Stimulated activated CD4-positive, alpha-beta T cell treated with anti-CD3 and anti-CD28 coated beads, TNF-alpha, amount 100 ng/mL, for 1 hour (primary cell): Measurements from ENCODE around the gene ABCC6.
"Not testable (repeated sequence)": the region's sequence is repeated elsewhere in the genome, so short reads cannot be mapped to it uniquely, and the experiment has no call there.

Experiments
- DNase-seq, 3 donors: peaks; one replicate each; pipeline ENCODE4 v3.0.0-alpha.2; 2020; ENCODE audit warnings: low read depth in 3 of 3, low spot score in 1 of 3

ABCC6 gene

DNA sequence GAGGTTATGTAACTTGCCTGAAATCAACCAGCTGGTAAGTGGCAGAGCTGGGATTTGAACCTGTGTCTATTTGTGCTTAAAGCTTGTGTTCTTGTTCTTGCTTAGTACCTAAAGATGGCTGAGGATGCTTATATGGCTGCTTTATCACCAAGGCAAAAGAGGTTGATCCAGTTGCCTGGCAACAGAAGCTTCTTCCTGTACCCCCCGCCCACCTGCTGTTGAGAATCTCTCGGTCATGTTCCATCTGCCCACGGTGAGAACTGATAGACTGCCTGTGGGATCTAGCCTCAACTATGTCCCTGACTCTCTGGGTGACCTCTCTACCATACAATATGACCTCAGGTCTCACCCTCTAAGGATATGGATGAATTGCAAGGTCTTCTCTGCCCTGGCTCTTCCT, 60.7 kb downstream of the ABCC6 start:
- no peak for DNase-seq

DNA sequence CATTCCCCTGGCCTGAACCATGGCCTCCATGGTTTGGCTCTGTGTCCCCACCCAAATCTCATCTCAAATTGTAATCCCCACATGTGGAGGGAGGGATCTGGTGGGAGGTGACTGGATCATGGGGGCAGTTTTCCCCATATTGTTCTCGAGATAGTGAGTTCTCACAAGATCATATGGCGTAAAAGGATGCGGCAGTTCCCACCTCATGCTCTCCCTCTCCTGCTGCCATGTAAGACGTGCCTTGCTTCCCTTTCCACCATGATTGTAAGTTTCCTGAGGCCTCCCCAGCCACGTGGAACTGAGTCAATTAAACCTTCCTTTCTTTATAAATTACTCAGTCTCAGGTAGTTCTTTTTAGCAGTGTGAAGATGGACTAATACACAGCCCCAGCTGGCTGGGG, 61.5 kb downstream of the ABCC6 start:
- not testable (repeated sequence) for DNase-seq

GRCh38 chr16:16161319-16161718, 62.0 kb downstream of the ABCC6 start:
- DNase-seq: no peak

DNA sequence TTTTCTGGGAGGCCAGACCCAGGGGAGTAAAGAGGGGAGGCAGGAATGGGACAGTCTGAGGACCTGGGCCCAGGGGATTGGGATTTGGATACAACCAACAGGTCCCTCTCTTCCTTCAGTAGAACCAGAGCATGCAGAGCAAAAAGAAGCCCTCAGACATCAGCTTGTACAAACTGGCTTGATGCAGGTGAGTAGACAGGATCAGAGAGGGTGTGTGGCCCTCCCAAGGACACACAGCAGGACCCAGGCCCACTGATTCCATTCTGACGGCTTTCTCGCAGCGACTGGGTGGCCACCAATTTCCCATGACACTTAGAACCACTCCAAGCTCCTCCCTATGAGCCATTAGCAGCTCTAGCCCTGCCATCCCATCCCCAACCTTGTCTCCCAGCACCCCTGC, 63.6 kb downstream of the ABCC6 start:
- DNase-seq: no peak

DNA sequence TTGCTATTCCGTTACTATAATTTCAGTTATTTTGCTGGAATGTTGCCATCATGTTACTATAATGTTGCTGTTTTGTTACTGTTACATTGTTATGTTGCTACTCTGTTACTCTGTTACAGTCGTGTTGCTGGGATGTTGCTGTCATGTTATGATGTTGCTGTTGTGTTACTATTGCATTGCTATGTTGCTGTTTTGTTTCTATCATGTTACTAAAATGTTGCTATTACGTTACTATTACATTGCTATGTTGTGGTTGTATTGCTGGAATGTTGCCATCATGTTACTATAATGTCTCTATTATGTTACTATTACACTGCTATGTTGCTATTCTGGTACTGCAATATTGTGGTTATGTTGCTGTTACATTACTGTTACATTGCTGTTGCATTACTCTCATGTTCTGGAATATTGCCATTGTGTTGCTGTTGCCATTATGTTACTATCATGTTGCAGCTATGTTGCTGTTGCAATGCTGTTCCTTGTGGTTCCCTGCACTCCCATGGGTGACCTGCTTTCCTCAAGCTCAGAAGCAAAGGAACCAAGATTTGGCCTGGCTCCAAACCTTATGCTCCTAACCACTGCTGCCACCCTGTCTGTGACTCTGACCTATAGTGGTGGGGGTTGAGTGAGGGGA, 64.4 kb downstream of the ABCC6 start:
- DNase-seq: no peak

DNA sequence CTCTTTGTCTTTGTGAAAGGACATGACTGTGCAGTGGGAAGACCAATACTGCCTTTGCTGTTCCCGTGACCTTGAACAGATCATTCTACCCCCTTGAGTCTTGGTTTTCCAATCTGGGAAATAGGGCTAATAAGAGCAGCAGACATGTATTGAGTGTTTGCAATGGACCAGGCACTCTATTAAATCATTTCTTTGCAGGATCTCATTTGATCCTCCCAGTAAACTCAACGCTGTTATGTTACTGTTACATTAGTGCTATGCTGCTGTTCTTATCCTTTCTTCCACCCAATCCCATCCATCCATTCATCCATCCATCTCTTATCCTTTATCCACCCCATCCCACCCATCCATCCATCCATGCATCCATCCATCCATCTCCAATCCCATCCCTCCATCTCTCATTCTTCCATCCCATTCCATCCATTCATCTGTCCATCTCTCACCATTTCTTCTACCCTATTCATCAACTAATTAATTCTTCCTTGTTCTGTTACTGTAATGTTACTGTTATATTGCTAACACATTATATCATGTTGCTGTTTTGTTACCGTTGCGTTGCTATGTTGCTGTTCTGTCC, 65.1 kb downstream of the ABCC6 start:
- no peak for DNase-seq

- DNase-seq: no peak
These were observed 66.1 kb downstream of the ABCC6 start for GRCh38 chr16:16157166-16157565.

DNA sequence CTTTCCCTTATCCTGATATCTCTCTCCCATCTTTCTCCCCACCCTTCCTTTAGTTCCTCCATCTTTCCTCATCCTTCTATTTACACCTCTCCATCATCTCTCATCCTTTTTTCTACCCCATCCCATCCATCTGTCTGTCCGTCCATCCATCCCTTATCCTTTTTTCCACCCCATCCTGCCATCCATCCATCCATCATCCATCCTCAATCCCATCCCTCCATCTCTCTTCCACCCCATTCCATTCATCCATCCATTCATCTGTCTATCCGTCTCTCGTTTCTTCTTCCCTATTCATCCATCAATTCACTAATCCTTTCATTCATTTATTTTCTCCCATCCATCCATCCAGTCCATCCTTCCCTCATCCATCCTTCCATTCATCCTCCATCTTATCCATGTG, 68.1 kb downstream of the ABCC6 start:
- no peak for DNase-seq

DNA sequence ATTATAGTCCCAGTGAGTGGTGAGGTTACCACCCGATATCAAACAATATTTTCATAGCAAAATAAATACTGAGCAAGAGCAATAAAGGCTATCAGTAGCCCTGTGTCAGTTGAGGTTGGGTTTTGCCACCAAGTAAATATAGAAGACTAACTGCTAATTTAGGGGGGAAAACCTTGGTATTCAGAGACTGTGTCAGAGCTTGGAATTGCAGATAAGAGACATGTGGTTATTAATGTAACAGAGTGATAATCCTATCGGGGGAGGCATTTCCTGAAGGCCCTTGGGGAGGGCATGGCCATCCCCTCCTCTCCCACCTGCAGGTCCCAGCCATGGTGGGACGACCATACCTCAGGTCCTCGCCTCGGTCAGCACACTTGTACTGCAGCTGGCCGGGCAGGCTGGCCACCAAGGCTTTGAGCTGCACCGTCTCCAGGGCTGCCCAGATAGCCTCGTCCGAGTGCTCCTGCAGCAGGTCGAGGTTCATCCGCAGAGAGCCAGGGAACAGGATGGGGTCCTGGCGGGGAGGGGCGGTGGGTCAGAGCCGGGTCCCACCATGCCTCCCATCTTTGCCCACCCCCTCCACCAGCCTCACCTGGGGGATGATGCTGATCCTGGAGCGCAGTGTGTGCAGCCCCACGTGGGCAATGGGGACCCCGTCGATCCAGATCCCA, 68.9 kb downstream of the ABCC6 start:
- no peak for DNase-seq

- not testable (repeated sequence) for DNase-seq
These were observed 70.3 kb downstream of the ABCC6 start for GRCh38 chr16:16153000-16153399.

- DNase-seq: no peak
These were observed 72.0 kb downstream of the ABCC6 start for GRCh38 chr16:16151315-16151714.

GRCh38 chr16:16150878-16151152, 72.5 kb downstream of the ABCC6 start:
- DNase-seq: no peak

DNA sequence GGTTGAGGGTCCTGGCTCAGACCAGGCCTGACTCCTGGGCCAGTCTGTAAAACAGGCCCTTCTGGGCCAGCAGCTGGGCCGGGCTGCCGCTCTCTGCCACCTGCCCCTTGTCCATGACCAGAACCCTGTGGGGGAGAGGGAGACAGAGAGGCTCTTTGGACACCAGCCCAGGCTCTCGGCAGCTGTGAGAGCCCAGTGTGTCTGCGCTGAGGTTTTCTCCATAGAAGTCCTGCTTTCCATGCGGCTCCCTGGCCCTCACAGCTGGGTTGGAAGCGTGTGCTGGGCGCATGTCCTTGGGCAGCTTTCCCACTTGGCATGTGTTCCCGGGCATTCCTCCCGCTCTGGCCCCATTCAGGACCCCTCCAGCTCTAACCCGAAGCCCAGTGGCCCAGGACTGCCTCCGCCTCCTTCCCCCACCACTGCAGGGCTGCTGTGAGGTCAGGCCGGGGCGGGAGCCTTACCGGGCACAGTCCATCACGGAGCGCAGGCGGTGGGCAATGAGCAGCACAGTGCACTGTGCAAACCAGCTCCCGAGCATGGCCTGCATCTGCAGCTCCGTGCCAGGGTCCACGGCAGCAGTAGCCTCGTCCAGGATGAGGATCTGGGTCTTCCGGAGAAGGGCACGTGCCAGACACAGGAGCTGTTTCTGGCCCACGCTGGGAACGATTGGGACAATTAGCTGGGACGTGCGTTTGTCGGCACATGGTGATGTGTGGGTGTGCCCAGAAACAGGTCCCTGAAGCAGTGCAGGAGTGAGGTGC, 73.0 kb downstream of the ABCC6 start:
- DNase-seq: no peak

DNA sequence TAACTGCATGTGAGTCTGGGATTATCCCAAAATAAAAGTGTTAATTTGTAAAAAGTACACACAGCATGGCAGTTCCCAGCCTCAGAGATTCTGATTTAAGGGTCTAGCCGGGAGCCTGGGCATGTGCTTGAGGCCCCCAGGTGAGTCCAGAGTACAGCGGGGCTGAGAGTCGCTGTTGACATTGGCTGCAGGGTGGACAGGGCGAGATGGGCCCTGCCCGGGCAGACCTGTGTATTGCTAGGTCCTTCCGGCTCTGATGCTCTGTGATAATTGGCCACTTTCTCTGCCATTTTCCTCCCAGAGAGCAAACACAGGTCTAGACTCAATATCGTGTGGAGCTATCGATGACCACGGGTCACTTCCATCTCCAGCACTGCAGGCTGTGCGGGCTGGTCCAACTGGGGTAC, 73.6 kb downstream of the ABCC6 start:
- no peak for DNase-seq

DNA sequence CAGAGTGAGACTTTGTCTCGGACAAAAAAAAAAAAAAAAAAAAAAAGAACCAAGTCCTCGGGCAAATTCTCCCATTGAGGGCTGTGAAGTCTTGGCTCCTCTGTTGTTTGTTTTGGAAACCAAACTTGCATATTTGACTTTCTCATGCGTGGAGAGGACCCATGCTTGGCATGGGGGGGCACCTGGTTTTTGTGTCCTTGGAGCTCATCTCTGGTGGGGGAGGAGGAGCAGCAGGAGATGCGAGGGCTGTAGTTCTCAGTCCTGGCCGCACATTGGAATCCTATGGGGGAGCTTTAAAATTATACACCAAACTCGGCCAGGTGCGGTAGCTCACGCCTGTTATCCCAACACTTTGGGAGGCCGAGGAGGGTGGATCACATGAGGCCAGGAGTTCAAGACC, 74.5 kb downstream of the ABCC6 start:
- no peak for DNase-seq

- DNase-seq: not testable (repeated sequence)
These were observed 75.2 kb downstream of the ABCC6 start for GRCh38 chr16:16148000-16148599.

DNA sequence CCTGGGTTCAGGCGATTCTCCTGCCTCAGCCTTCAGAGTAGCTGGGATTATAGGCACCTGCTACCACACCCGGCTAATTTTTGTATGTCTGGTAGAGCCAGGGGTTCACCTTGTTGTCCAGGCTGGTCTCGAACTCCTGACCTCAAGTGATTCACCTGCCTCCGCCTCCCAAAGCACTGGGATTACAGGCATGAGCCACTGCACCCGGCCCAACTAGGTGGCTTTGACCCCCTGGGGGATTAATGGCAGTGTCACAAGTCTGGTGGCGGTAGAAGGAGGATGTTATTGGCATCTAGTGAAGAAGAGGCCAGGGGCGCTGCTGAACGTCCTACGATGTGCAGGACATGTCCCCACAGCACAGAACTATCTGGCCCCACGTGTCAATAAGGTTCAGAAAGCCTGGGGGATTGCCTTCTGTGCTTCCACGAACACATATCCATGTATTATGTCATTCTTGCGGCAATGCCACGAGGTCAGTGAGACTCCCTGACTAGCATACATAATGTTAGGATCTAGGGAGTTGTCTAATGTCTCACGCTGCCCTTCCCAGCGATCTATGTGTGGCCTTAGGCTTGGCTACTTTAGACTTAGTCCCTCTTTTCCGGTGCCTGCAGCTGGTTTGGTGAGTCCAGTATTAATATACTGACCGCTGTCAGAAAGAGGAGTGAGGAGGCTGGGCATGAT, 75.8 kb downstream of the ABCC6 start:
- DNase-seq: no peak

DNA sequence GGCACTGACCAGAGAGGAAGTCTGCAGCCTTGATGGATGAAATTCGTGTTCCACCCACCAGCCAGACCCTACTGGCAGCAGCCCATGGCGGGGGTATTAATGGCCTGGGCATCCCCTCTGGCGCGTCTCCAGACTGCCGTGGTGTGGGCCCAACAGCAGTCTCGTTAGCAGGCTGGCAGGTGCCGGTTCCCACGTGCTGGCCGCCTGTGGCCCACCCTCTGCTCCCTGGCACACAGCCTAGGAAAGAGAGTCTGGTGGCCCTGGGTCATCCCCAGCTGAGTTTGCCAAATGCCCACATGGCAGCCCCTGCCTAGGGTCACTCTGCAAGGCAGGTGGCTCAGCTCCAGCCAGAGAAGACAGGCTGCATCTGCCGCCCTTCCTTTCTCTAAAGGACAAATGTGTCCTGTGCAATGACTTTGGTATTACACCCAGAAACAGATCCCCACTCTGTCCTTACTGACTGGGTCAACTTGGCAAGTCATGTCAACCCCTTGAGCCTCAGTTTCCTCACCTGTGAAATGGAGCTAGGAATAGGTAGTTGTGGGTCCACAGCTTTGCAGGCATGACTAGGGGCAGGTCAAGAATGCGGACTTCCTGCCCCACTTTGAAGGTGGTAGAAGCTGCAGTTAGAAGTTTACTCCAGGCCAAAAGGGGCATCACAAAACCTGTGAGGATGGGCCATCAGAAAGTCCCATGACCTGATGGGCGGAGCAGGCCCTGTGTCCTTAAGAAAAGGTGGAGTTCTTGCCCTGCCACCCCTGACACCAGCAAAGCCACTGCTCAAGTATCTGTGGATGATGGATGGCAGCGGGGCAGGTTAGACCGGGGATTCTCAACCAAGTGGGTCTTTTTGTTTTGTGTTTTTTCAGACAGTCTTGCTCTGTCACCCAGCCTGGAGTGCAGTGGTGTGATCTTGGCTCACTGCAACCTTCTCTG, 76.6 kb downstream of the ABCC6 start:
- DNase-seq: no peak

DNA sequence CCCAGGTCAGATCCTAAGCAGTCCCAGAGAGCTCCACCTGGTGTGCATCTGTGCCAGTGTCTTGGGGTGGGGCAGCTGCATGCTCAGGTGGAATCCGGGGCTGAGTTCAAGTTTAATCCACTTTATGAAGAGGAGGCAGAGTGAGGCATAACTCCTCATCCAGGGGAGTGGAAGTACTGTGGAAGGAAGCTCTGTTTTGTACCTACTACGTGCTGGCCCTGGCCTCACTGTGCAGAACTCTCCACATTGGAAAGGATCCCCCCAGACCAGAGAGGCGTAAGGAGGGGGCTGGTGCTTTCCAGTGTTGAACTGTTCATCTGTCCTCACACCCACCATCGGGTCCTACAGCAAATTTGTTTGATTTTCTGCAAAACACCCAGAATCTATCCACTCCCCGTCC, 78.0 kb downstream of the ABCC6 start:
- DNase-seq: no peak

GRCh38 chr16:16144416-16144815, 78.9 kb downstream of the ABCC6 start:
- DNase-seq: no peak
